GM10266 (cell line): Measurements from ENCODE around the gene HFM1.

ENCODE experiments used
- DNase-seq: peaks from one replicate; pipeline ENCODE4 v3.0.0; 2012; ENCODE audit errors: extremely low spot score
- TF ChIP-seq, protein P1 (sequence below): IDR thresholded peaks from 2 replicates; pipeline ENCODE4 v1.5.1; 2012; ENCODE audit warnings: mild to moderate bottlenecking, low read depth; ENCODE audit not compliant: control insufficient read depth, insufficient read depth; ENCODE audit errors: missing control alignments

Gene HFM1

GRCh38 chr1:91349524-91349923 is 55.1 kb downstream of the HFM1 start:
- TF ChIP-seq, protein P1, sequence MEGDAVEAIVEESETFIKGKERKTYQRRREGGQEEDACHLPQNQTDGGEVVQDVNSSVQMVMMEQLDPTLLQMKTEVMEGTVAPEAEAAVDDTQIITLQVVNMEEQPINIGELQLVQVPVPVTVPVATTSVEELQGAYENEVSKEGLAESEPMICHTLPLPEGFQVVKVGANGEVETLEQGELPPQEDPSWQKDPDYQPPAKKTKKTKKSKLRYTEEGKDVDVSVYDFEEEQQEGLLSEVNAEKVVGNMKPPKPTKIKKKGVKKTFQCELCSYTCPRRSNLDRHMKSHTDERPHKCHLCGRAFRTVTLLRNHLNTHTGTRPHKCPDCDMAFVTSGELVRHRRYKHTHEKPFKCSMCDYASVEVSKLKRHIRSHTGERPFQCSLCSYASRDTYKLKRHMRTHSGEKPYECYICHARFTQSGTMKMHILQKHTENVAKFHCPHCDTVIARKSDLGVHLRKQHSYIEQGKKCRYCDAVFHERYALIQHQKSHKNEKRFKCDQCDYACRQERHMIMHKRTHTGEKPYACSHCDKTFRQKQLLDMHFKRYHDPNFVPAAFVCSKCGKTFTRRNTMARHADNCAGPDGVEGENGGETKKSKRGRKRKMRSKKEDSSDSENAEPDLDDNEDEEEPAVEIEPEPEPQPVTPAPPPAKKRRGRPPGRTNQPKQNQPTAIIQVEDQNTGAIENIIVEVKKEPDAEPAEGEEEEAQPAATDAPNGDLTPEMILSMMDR = no peak
- DNase-seq = no peak

GRCh38 chr1:91346824-91347223 is 57.8 kb downstream of the HFM1 start:
- TF ChIP-seq, protein P1 = no peak
- DNase-seq = no peak

- DNase-seq = no peak
- TF ChIP-seq, protein P1 = no peak
These were observed 59.1 kb downstream of the HFM1 start for GRCh38 chr1:91345395-91346005.

DNA sequence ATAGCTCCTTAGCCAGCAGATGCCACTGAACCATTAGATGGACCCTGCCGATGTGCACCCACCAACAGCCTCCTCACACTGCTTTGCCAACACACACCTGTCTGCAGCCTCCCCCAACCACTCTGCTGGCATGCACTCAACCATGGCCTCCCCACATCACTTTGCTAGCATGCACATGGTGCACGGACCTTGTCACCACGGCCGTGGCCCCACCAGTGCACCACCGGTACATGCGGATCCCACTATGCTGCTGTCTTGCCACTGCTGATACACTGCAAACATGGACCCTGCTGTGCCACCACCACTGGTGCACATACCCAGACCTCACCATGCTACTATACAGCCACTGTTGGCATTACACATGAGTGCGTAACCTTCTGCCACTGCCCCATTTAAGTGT is 66.1 kb downstream of the HFM1 start:
- TF ChIP-seq, protein P1 = no peak
- no peak for DNase-seq

- DNase-seq = no peak
- TF ChIP-seq, protein P1 = no peak
These were observed 69.0 kb downstream of the HFM1 start for GRCh38 chr1:91335603-91336002.

DNA sequence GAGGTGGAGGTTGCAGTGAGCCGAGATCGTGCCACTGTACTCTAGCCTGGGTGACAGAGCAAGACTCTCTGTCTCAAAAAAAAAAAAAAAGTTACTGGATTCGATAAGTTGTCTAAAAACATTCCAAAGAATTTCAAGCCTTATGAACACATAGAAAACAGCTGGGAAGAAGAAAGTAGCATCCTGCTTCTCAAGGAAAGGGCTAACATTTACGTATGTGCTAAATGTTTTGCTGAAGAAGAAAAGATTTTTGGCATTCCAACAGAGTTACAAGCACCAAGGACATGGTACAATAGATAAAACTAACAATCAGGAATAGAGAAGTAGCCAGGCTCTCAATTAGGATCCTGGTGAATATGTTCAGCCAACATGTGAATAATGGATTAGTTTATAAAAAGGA is 69.8 kb downstream of the HFM1 start:
- TF ChIP-seq, protein P1 = no peak
- DNase-seq = no peak

DNA sequence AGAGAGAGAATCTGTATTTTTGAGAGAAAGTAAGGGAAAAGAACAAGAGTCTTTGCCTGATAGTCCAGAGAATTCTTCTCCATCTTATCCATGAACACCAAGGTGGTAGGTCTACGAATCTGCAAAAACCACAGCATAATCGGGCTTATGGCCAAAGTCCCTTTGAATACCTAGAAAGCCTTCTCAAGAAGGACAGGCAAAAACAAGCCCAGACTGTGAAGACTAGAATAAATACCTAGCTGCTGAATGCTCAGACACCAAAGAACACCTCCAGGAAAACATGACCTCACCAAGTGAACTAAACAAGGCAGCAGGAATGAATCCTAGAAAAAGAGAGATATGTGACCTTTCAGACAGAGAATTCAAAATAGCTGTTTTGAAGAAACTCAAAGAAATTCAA is 79.2 kb downstream of the HFM1 start:
- TF ChIP-seq, protein P1 = no peak
- DNase-seq = no peak
